Measurements from ENCODE around the gene CLEC17A. TPM values are rescaled to one million over a fixed set of nuclear protein-coding genes. Genes with fewer than 3 reads are reported as not detected.
"Not testable (repeated sequence)": the region's sequence is repeated elsewhere in the genome, so short reads cannot be mapped to it uniquely, and the experiment has no call there.

Gene CLEC17A
- total RNA-seq, 1 experiment from 2014 or later, result not detected

DNA sequence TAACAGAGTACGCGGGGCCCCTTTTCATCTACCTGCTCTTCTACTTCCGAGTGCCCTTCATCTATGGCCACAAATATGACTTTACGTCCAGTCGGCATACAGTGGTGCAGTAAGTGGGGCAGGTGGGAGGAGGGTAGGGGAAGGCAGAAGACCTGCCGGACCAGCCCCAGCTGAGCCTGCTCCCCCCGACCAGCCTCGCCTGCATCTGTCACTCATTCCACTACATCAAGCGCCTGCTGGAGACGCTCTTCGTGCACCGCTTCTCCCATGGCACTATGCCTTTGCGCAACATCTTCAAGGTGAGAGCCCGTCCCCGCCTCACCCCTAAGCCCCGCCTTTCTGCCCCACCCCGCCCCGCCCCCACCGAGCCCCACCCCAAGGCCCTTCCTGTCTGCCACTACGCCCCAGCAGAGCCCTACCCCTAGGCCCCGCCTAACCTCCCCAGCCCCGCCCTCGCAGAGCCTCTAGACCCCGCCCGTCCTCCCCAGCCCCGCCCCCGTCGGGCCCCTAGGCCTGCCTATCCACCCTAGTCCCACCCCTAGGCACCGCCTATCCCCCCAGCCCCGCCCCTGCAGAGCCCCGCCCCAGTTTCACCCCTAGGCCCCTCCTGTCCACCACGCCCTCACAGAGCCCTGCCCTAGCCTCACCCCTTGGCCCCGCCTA lies 18.8 kb upstream of the CLEC17A start:
- H3K4me3 ChIP-seq, result no peak overlapping the region
- peaks cover 14% of the 10 kb centered on the region; the same call in 1 of the 2 replicates for H3K36me3 ChIP-seq (ENCODE audit: low read depth)
- H3K27me3 ChIP-seq (ENCODE audit: insufficient read depth, low read depth), result no peaks in the 10 kb centered on the region
- intact Hi-C loops (cut with micrococcal nuclease; ENCODE audit: unreplicated experiment), result no loop called here
- TF ChIP-seq, protein P1, sequence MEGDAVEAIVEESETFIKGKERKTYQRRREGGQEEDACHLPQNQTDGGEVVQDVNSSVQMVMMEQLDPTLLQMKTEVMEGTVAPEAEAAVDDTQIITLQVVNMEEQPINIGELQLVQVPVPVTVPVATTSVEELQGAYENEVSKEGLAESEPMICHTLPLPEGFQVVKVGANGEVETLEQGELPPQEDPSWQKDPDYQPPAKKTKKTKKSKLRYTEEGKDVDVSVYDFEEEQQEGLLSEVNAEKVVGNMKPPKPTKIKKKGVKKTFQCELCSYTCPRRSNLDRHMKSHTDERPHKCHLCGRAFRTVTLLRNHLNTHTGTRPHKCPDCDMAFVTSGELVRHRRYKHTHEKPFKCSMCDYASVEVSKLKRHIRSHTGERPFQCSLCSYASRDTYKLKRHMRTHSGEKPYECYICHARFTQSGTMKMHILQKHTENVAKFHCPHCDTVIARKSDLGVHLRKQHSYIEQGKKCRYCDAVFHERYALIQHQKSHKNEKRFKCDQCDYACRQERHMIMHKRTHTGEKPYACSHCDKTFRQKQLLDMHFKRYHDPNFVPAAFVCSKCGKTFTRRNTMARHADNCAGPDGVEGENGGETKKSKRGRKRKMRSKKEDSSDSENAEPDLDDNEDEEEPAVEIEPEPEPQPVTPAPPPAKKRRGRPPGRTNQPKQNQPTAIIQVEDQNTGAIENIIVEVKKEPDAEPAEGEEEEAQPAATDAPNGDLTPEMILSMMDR (conservative IDR thresholded peaks at IDR 0.05), result no peak
- TF ChIP-seq EZH2 (IDR thresholded peaks at IDR 0.05; ENCODE audit: low read depth), result no peak
- POLR2A ChIA-PET (ENCODE audit: unreplicated experiment), result no interaction called here
- CTCF ChIA-PET, result no interaction called here
- H3K9me3 ChIP-seq (ENCODE audit: insufficient read depth, low read depth), result no peaks in the 10 kb centered on the region
- no peak overlapping the region for H2AFZ ChIP-seq
- H3K4me1 ChIP-seq (replicated peaks; ENCODE audit: insufficient read depth), result no peaks in the 10 kb centered on the region
- DNase-seq, result peak; percentile 19 to 40
- peaks cover 38% of the 10 kb centered on the region for H3K79me2 ChIP-seq (ENCODE audit: low read depth)
- peaks cover 42% of the 10 kb centered on the region for H4K20me1 ChIP-seq (ENCODE audit: insufficient read depth)
- no peak overlapping the region for H3K27ac ChIP-seq
- H3K9me2 ChIP-seq (ENCODE audit: insufficient read depth), result no peaks in the 10 kb centered on the region
- H3F3A ChIP-seq (ENCODE audit: insufficient read depth, low read depth), result peaks cover 26% of the 10 kb centered on the region; the same call in 1 of the 2 replicates
- H3K4me2 ChIP-seq, result no peak overlapping the region
- BruUV-seq (replicated peaks), result no TSS peak

DNA sequence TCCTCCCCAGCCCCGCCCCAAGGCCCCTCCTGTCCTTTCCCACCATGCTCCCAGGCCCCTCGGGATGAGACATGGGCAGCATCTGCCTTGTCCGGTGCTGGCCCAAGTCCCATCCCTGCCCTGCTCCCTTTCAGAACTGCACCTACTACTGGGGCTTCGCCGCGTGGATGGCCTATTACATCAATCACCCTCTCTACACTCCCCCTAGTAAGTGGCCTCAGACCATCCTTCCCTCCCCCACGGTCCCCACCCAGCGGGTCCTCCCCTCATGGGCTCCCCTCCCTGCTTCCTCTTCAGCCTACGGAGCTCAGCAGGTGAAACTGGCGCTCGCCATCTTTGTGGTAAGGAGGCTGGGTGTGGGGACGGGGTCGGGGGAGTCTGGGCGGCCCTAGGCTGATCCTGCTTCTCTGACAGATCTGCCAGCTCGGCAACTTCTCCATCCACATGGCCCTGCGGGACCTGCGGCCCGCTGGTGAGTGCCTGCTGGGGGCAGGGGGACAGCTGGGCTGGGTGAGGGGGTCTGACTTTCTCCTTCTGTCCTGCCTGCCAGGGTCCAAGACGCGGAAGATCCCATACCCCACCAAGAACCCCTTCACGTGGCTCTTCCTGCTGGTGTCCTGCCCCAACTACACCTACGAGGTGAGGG lies 18.1 kb upstream of the CLEC17A start:
- Histone ChIP-seq H3F3A (ENCODE audit: insufficient read depth, low read depth) (peaks cover 33% of the 10 kb centered on the region; the same call in 1 of the 2 replicates), H3K79me2 (ENCODE audit: low read depth) (peaks cover 39% of the 10 kb centered on the region), H3K36me3 (ENCODE audit: low read depth) (peaks cover 14% of the 10 kb centered on the region; the same call in 1 of the 2 replicates), H4K20me1 (ENCODE audit: insufficient read depth) (peaks cover 39% of the 10 kb centered on the region)
- intact Hi-C loops (cut with micrococcal nuclease; ENCODE audit: unreplicated experiment); BruUV-seq (replicated peaks); H2AFZ ChIP-seq; H3K4me3 ChIP-seq; H3K27me3 ChIP-seq (ENCODE audit: insufficient read depth, low read depth); H3K4me1 ChIP-seq (replicated peaks; ENCODE audit: insufficient read depth); CTCF ChIA-PET; POLR2A ChIA-PET (ENCODE audit: unreplicated experiment); H3K27ac ChIP-seq; H3K9me3 ChIP-seq (ENCODE audit: insufficient read depth, low read depth); H3K4me2 ChIP-seq; H3K9me2 ChIP-seq (ENCODE audit: insufficient read depth): not testable (repeated sequence)
- DNase-seq, result peak in 1 of 2 experiments; percentile 28

DNA sequence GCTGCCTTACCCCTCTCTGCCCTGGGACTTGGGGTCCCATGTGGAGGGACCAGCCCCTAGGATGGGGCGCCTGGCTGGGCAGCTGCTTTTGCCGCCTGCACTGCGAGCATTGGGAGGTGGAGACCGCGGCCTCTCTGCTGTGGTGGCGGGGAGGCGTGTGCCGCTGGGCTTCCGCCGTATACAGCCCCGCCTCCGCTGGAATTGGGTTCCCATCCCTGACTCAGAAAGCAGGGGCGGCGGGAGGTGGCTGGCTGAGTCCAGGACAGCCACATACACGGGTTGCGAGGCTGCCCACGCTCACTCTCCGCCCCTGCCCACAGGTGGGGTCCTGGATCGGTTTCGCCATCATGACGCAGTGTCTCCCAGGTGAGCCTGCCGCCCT lies 17.6 kb upstream of the CLEC17A start:
- Histone ChIP-seq H3K4me2 (no peak overlapping the region), H3F3A (ENCODE audit: insufficient read depth, low read depth) (peaks cover 34% of the 10 kb centered on the region; the same call in 1 of the 2 replicates), H3K4me1 (replicated peaks; ENCODE audit: insufficient read depth) (peaks cover 3% of the 10 kb centered on the region), H4K20me1 (ENCODE audit: insufficient read depth) (peaks cover 38% of the 10 kb centered on the region), H3K27me3 (ENCODE audit: insufficient read depth, low read depth) (no peaks in the 10 kb centered on the region), H2AFZ (no peak overlapping the region), H3K79me2 (ENCODE audit: low read depth) (peaks cover 39% of the 10 kb centered on the region), H3K36me3 (ENCODE audit: low read depth) (peaks cover 14% of the 10 kb centered on the region; the same call in 1 of the 2 replicates), H3K27ac (no peak overlapping the region), H3K9me2 (ENCODE audit: insufficient read depth) (no peaks in the 10 kb centered on the region), H3K4me3 (no peak overlapping the region), H3K9me3 (ENCODE audit: insufficient read depth, low read depth) (no peaks in the 10 kb centered on the region)
- ChIA-PET CTCF (no interaction called here), POLR2A (ENCODE audit: unreplicated experiment) (no interaction called here)
- no TSS peak for BruUV-seq (replicated peaks)
- intact Hi-C loops (cut with micrococcal nuclease; ENCODE audit: unreplicated experiment), result no loop called here
- peak in 1 of 2 experiments; percentile 28 for DNase-seq
- TF ChIP-seq, protein P1 (conservative IDR thresholded peaks at IDR 0.05), result no peak
